ENCODE results near the gene B4GALT7. TPM values are rescaled to one million over a fixed set of nuclear protein-coding genes. Genes with fewer than 3 reads are reported as not detected.
"Not testable (repeated sequence)": the region's sequence is repeated elsewhere in the genome, so short reads cannot be mapped to it uniquely, and the experiment has no call there.

Gene B4GALT7
- total RNA-seq, 1 donor from 2014 or later: 16.1 TPM

- intact Hi-C loops (cut with DNase I): no loop called here
- DNase-seq (ENCODE audit: low spot score): no peak
These were observed 7.2 kb downstream of the B4GALT7 start for GRCh38 chr5:177607115-177607451.

- intact Hi-C loops (cut with DNase I): no loop called here
- no peak for DNase-seq (ENCODE audit: low spot score)
These were observed 7.7 kb downstream of the B4GALT7 start for GRCh38 chr5:177607452-177608192.

- intact Hi-C loops (cut with DNase I): no loop called here
- DNase-seq (ENCODE audit: low spot score): no peak
These were observed 8.5 kb downstream of the B4GALT7 start for GRCh38 chr5:177608243-177609075.

- no peak for DNase-seq (ENCODE audit: low spot score)
- intact Hi-C loops (cut with DNase I): no loop called here
These were observed 9.4 kb downstream of the B4GALT7 start for GRCh38 chr5:177609076-177610059.

GRCh38 chr5:177610131-177610769 is 10.3 kb downstream of the B4GALT7 start:
- intact Hi-C loops (cut with DNase I): no loop called here
- DNase-seq (ENCODE audit: low spot score): no peak

GRCh38 chr5:177610770-177611445 is 11.0 kb downstream of the B4GALT7 start:
- intact Hi-C loops (cut with DNase I): no loop called here
- DNase-seq (ENCODE audit: low spot score): no peak

GRCh38 chr5:177611446-177612214 is 11.7 kb downstream of the B4GALT7 start:
- intact Hi-C loops (cut with DNase I): no loop called here
- DNase-seq (ENCODE audit: low spot score): no peak

- intact Hi-C loops (cut with DNase I): no loop called here
- DNase-seq (ENCODE audit: low spot score): no peak
These were observed 12.3 kb downstream of the B4GALT7 start for GRCh38 chr5:177612215-177612673.

GRCh38 chr5:177620560-177620959 is 20.6 kb downstream of the B4GALT7 start:
- intact Hi-C loops (cut with DNase I): no loop called here

GRCh38 chr5:177624172-177624571 is 24.2 kb downstream of the B4GALT7 start:
- intact Hi-C loops (cut with DNase I); DNase-seq (ENCODE audit: low spot score): not testable (repeated sequence)

More at GRCh38 chr5:177620560-177620959, 20.6 kb downstream of the B4GALT7 start:
- DNase-seq (ENCODE audit: low spot score): no peak

GRCh38 chr5:177630186-177630585 is 30.3 kb downstream of the B4GALT7 start:
- intact Hi-C loops (cut with DNase I); DNase-seq (ENCODE audit: low spot score): not testable (repeated sequence)

- intact Hi-C loops (cut with DNase I); DNase-seq (ENCODE audit: low spot score): not testable (repeated sequence)
These were observed 35.0 kb downstream of the B4GALT7 start for GRCh38 chr5:177634912-177635311.

GRCh38 chr5:177645462-177645861 is 45.5 kb downstream of the B4GALT7 start:
- intact Hi-C loops (cut with DNase I); DNase-seq (ENCODE audit: low spot score): not testable (repeated sequence)

GRCh38 chr5:177651235-177651634 is 51.3 kb downstream of the B4GALT7 start:
- DNase-seq (ENCODE audit: low spot score); intact Hi-C loops (cut with DNase I): not testable (repeated sequence)

GRCh38 chr5:177657846-177658245 is 57.9 kb downstream of the B4GALT7 start:
- intact Hi-C loops (cut with DNase I); DNase-seq (ENCODE audit: low spot score): not testable (repeated sequence)

GRCh38 chr5:177658542-177658941 is 58.6 kb downstream of the B4GALT7 start:
- intact Hi-C loops (cut with DNase I); DNase-seq (ENCODE audit: low spot score): not testable (repeated sequence)

Measured in cardiac septum (tissue), 1 donor.